ENCODE data around the gene SST.
"Not testable (repeated sequence)": the region's sequence is repeated elsewhere in the genome, so short reads cannot be mapped to it uniquely, and the experiment has no call there.

Gene SST

GRCh38 chr3:187684444-187684843 is 14.2 kb upstream of the SST start:
- no peak for DNase-seq (ENCODE audit: low spot score)

- not testable (repeated sequence) for DNase-seq (ENCODE audit: low spot score)
Observed at GRCh38 chr3:187681756-187682155, 11.6 kb upstream of the SST start.

- peak; percentile 89 for DNase-seq (ENCODE audit: low spot score)
Observed at GRCh38 chr3:187679638-187680396, 9.6 kb upstream of the SST start.

DNA sequence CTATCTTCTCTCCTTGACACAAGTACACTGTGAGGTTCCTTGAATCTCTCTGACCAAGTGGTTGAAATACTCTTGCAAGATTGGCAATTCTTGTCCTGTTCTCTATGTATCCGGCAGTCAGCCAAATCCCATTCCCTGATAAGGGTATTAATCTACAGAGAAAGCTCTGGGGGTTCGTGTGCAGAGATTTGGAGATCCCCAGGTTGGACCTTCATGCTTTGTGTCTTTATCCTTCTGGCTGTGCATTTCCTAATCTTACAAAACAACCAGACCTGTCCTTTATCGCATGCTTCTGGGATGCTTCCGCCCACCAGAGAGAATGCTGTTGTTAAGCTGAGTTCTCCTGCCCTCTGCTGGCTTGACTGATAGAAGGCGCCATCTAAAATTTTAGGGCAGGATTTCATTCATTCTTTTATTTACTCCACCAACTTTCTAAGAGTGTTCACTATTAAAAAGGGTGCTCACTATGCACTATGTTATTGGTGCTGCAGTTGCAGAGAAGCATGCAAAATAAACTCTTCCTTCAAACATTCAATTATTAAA is 8.6 kb upstream of the SST start:
- DNase-seq (ENCODE audit: low spot score): peak; percentile 62

DNA sequence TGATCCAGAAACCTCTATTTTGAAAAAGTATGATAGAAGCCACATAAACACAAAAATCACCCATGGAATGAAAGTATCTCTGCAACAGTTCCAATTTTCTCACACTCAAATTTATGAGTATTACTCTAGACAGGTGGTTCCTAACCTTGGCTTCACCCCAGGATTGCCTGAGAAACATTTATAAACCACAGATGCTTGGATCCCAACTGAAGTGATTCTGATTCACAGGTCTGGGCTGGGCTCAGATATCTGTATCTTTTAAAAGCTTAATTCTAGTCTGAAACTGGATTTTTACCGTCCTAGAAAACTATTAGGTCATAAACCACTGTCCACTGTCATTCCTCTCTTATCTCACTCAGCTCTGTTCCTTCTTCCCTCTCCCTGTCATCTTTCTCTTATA is 7.4 kb upstream of the SST start:
- no peak for DNase-seq (ENCODE audit: low spot score)

DNA sequence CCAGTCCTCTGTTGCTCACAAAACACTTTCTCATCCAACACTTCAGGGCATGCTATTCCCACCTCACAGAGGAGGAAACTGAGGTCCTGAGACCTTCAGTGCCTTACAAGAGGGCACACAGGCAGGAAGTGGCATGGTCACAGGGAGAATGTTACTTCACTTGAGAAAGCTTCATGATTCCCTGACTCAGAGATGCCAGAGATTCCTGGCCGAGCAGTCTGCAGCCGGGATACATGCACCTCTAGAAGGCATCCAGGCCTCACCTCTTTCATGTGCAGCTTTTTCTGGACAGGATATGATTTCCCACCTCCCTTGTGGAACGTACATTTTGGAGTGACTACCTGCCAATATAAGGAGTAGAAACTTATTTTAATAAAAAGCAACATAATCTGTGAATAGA is 2.8 kb upstream of the SST start:
- no peak for DNase-seq (ENCODE audit: low spot score)

DNA sequence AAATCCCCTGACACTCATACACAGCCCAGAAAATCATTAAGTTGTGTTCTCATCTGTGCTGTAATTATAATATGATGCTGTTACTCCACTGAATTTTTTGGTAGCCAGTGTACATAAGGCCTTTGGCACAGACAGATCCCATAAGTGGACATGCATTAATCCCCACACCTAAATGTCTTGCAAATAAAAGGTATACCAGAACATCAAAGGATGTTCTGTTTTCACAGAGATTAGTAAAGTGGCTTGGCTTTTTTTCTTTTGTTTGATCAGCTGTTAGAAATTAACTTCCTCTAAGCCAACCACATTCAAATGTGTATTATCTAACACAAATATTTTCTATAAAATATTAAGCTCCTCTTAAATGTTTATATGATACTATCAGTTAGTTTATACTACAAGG is 2.7 kb downstream of the SST start:
- no peak for DNase-seq (ENCODE audit: low spot score)

DNA sequence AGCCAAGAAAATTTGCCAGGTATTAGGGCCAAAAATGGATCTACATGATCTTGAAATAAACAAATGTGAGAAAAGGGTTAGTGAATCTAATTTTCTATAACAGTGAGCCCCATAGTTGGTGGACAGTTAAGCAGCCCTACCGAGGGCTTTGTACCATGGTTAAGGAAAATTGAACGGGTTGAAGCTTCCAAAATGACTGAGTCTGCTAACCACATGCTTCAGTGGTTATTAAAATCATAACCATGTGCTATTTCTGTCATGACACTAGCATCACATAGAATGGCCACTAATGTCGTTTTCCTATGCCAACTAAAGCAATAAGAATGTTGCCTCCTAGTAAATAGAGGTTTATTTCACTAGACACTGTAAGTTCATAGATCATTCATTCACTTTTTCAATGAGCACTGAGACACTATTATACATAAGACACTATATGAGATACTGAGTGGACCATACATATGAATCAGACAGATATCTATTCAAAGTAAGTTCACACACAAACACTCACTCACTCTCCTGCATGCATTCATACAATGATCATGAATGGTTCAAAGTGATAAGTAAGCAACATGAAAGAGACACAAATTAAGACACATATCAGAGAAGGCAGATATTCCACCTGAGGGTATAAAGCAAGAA is 4.3 kb downstream of the SST start:
- DNase-seq (ENCODE audit: low spot score): no peak

DNA sequence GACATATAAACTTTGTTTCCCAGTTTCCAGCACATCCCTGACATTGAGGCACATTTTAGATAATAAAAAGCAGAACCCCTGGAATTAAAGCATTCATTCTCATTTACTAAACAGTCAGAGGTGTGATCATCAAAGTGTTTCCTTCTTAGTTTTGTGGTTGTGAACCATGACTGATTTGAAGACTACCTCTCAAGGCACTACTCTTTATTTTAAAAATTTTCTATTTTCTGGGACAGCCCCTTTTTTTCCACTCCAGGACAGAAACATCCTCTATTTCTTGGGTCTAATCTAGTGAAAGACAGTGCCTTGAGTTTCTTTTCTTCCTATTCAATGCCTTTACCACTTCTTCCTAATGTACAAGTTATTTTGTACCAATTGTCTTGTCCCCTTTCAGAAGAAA is 5.2 kb downstream of the SST start:
- no peak for DNase-seq (ENCODE audit: low spot score)

GRCh38 chr3:187662848-187663409 is 7.3 kb downstream of the SST start:
- no peak for DNase-seq (ENCODE audit: low spot score)

- DNase-seq (ENCODE audit: low spot score): no peak
Observed at GRCh38 chr3:187661267-187661666, 8.9 kb downstream of the SST start.

DNA sequence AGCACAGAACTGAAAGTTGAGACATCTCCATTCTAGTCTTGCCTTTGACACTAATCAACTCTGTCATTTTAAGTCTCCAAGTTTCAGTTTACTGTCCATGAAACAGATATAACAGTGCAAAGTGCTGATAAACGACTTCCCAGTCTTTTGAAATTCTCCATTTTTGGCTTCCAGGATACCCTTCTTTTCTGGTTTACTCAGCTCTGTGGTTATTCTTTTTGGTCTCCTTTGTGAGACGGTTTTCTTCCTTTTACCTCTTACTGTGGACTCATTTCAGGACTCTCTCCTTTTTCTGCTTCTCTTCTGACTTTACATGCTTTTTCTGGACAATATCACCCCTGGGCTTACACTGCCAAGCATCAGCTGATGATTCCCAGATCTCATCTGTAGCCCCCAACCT is 18.9 kb downstream of the SST start:
- DNase-seq (ENCODE audit: low spot score): no peak

- DNase-seq (ENCODE audit: low spot score): no peak
Observed at GRCh38 chr3:187648177-187648576, 22.0 kb downstream of the SST start.

- DNase-seq (ENCODE audit: low spot score): no peak
Observed at GRCh38 chr3:187646906-187647660, 23.1 kb downstream of the SST start.

- not testable (repeated sequence) for DNase-seq (ENCODE audit: low spot score)
Observed at GRCh38 chr3:187645379-187645778, 24.8 kb downstream of the SST start.

DNA sequence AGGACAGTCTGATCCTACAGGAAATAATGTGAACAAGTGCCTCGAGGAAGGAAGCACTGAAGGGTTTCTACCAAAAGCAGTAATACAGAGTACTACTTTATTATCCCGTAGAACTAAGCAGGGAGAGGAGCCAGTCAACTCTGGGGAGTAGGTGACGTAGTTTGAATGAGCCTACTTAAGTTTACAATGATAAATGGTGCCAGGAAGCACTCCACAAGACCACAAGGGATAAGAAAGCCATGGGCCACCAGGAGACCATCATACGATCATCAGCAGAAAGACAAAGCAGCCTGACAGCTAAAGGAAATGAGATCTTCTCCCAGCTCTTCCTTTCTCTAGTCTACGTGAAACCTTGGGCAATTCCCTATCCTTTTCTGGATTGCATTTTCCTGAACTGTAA is 27.3 kb downstream of the SST start:
- no peak for DNase-seq (ENCODE audit: low spot score)

DNA sequence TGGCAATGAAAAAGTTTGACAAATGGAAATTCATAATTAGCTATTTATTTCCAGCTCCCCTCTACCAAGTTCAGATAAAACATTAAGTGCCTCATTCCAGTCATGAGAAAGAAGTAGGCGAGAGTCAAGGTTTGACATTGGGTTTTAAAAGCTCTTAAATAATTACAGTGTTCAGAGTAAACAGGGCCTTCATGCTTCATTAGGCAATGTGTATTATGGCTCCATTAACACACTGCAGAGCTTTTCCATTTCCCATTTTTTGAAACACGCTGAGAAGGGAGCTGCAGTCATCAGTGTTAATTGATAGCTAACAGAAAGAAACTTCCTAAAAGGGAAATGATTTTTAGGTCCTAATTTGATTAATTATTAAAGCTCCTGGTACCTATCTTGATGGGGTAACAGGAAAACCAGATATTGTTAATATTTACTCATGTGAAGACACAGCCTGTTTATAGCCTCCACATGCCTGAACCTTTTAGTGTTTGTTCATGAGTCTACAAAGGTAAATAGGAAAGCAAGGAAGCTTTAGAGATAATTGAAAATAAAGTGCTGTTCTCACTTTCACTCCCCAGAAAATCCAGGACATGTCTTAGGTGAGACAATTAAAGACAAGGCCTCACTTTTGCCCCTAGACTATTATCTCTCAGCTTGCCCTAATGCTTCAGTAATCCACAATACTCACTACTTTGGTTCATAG is 28.7 kb downstream of the SST start:
- DNase-seq (ENCODE audit: low spot score): no peak

DNA sequence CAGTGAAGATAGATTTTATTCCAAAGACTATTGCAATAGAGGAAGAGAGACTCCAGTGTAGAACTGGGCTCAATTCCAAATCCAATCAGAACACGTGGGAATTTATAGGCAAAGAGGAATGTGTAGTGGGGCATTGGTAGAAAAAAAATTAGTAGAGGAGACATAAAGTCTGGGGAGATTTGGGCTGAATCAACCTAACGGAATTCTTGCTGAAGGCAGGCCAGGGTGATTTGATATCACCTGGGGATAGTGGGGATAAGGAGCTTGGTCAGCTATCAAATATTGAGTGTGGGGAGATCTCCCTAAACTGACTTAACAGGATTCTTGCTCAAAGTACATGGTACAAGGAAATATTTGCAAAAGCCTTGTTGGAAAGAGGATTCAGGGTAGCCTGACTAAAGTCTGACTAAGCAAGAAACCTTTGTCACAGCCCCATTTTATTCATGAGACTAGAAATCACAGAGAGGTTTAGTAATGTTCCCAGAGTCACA is 29.6 kb downstream of the SST start:
- no peak for DNase-seq (ENCODE audit: low spot score)

DNA sequence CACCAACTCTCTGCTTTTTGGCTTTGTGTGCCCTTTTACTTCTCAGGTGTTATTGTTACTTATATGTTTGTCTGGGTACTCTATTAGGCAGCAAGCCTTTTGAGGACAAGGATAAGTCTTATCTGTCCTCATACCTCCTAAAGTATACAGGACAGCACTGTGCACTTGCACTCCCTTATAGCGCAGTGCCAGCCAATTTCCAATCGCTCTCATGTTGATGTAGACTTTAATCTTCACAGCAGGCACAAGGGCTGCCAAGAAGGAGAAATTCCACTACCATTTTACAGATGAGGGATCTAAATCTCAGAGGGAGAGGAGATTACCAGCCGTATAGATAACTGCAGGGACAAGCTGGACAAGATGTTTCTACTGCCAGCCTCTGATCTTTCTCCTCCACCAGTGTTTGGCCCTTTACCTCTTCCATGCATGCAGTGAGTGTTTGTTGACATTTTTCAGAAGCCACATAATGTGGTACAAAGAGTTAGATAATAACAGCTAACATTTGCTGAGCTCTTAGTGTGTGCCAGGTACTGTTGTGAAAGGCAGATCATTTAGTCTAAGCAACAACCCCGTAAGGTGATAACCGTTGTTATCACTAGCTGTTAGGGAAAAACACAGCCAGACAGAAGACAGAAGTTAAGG is 30.1 kb downstream of the SST start:
- DNase-seq (ENCODE audit: low spot score): no peak

DNA sequence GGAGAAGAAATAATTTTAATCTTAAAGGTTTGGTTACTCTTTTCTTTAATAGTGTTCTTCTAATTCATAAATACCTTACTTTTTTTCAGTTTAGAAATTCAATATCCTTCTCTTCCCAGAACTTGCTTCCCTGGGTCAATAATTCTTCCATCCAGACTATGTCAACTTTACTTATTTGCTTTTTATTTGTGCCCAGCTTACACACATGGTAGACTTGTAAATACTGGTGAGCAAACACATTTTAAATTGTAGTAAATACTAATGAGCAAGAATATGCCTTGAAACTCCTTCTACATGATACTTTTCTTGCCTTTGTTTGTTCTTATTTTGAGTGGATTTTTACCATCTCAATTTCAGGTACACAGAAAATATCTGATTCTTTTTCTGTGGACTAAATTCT is 33.7 kb downstream of the SST start:
- no peak for DNase-seq (ENCODE audit: low spot score)

GRCh38 chr3:187630404-187630803 is 39.8 kb downstream of the SST start:
- no peak for DNase-seq (ENCODE audit: low spot score)

Data from iPS-NIHi11 (cell line).